ENCODE measurements around the gene NDUFB8. TPM values are rescaled to one million over a fixed set of nuclear protein-coding genes. Genes with fewer than 3 reads are reported as not detected.

Gene NDUFB8
- total and polyA plus RNA-seq, 2 of the 4 experiments (the other 2 are of a cell fraction) = 99.1 to 265 TPM

DNA sequence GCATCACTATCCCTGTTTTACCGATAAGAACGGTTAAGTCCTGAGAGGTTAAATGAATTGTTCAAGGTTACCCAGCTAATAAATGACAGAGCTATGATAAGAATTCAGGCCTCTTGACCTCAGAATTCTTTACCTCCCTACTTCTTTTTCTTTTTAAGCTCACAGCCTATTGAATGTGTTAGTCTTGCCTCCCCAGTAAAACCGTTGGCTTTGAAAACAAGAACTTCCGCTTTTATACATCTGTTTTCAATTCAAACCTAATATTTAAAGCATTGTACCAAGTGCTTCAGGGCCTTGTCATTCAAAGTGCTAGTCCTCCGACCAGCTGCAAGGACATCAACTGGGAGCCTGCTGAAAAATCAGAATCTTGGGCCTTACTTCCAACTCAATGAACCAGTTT, 25.6 kb downstream of the NDUFB8 start:
- no peak overlapping the region for H4K91ac ChIP-seq (ENCODE audit: insufficient read depth, low read depth, low read length)
- BruUV-seq (replicated peaks) = no TSS peak
- H2BK15ac ChIP-seq (ENCODE audit: low read depth, low read length) = no peak overlapping the region
- H2AK5ac ChIP-seq (ENCODE audit: low read depth, low read length) = no peak overlapping the region
- DNase-seq = peak; percentile 26
- POLR2A ChIA-PET (ENCODE audit: unreplicated experiment) = interaction anchor here (0.6 kb wide), 1 partner anchor 22 kb away, joined by 7 read pairs; no protein-coding TSS in a partner anchor
- H3K9me3 ChIP-seq (ENCODE audit: control insufficient read depth, insufficient read depth, low read length) = no peaks in the 10 kb centered on the region
- no peak overlapping the region for H3K27ac ChIP-seq (ENCODE audit: insufficient read depth, low read length)
- dilution Hi-C loops (cut with HindIII; ENCODE audit: low sequenced_read_pairs, unreplicated experiment) (no loop called here), intact Hi-C loops (cut with micrococcal nuclease) (loop anchor here (10.0 kb wide), 1 partner anchor 199 kb away; no protein-coding TSS in a partner anchor), in situ Hi-C loops (cut with MboI; ENCODE audit: low sequenced_read_pairs) (no loop called here)
- H3K9ac ChIP-seq (ENCODE audit: low read depth, low read length) = no peak overlapping the region
- no peak overlapping the region for H3K4me3 ChIP-seq (ENCODE audit: insufficient read depth, low read depth, low read length)
- no peak overlapping the region for H3K23ac ChIP-seq (ENCODE audit: low read depth, low read length)
- H4K8ac ChIP-seq (ENCODE audit: low read depth in 2 of 2, low read length in 2 of 2) = no peak overlapping the region
- CTCF ChIA-PET = no interaction called here
- H3K79me1 ChIP-seq (ENCODE audit: low read depth in 1 of 2, low read length in 2 of 2) = no peaks in the 10 kb centered on the region
- no peak overlapping the region for H2AFZ ChIP-seq (replicated peaks; ENCODE audit: low read length, poor library complexity)
- no peak overlapping the region for H2BK120ac ChIP-seq (ENCODE audit: low read depth, low read length)
- peaks cover 14% of the 10 kb centered on the region for H3K36me3 ChIP-seq (ENCODE audit: control insufficient read depth, insufficient read depth, low read length)
- TF ChIP-seq POLR2A (IDR thresholded peaks at IDR 0.05; ENCODE audit: low read depth, low read length) (no peak), RAD21 (IDR thresholded peaks at IDR 0.05; ENCODE audit: low read length) (no peak), FOS (IDR thresholded peaks at IDR 0.05; ENCODE audit: low read depth, low read length) (no peak)
- no peak overlapping the region for H3K56ac ChIP-seq (ENCODE audit: extremely low read depth, insufficient read depth, low read length)
- no peak overlapping the region for H2BK5ac ChIP-seq (ENCODE audit: low read depth, low read length, poor library complexity, severe bottlenecking)
- no peak overlapping the region for H2AK9ac ChIP-seq (replicated peaks; ENCODE audit: low read depth, low read length, poor library complexity)
- H3K4ac ChIP-seq (ENCODE audit: low read depth, low read length) = no peak overlapping the region
- no peak overlapping the region for H4K5ac ChIP-seq (ENCODE audit: low read depth, low read length)
- no peaks in the 10 kb centered on the region for H3K27me3 ChIP-seq (ENCODE audit: control insufficient read depth, insufficient read depth, low read length)
- no peak overlapping the region for H3K4me2 ChIP-seq (ENCODE audit: low read depth, low read length)
- WGBS, 2 experiments (ENCODE audit: extremely low coverage in 2 of 2, insufficient read length in 1 of 2) = 70% methylated on average over 3 of the region's 5 CpGs; no CpG with 5 or more reads in 1 of the 2 experiments
- no peaks in the 10 kb centered on the region for H4K20me1 ChIP-seq (ENCODE audit: insufficient read depth, low read length)
- ATAC-seq (ENCODE audit: low read depth) = no peak
- H2BK20ac ChIP-seq (ENCODE audit: low read depth, low read length) = no peak overlapping the region
- H3K4me1 ChIP-seq (ENCODE audit: control insufficient read depth, insufficient read depth, low read length) = peaks cover 1% of the 10 kb centered on the region; the same call in 1 of the 2 replicates
- H3K9me1 ChIP-seq (ENCODE audit: insufficient read depth, low read length) = peaks cover 3% of the 10 kb centered on the region; the same call in 1 of the 2 replicates
- no peak overlapping the region for H3K18ac ChIP-seq (ENCODE audit: low read depth, low read length)
- H3K14ac ChIP-seq (replicated peaks; ENCODE audit: low read depth, low read length) = no peak overlapping the region

Data from IMR-90 (cell line).